GM18505 (cell line): Measurements from ENCODE around the gene CLPSL1.

Experiments
- ATAC-seq: cut with Tn5 transposase; IDR thresholded peaks from one replicate; pipeline ENCODE4 v1.9.1; 2021; ENCODE audit not compliant: unreplicated experiment
- POLR2A ChIP-seq: IDR thresholded peaks from 4 replicates; pipeline ENCODE4 v1.6.1; 2011; ENCODE audit warnings: borderline replicate concordance; ENCODE audit not compliant: insufficient read depth, insufficient read length; ENCODE audit errors: extremely low read depth

The CLPSL1 gene

GRCh38 chr6:35746516-35746915 lies 34.3 kb upstream of the CLPSL1 start:
- TF ChIP-seq POLR2A: no peak
- ATAC-seq: no peak

GRCh38 chr6:35747877-35748276 lies 32.9 kb upstream of the CLPSL1 start:
- no peak for TF ChIP-seq POLR2A
- no peak for ATAC-seq

- no peak for TF ChIP-seq POLR2A
- no peak for ATAC-seq
These were observed 30.3 kb upstream of the CLPSL1 start for GRCh38 chr6:35750557-35750956.

GRCh38 chr6:35751594-35751993 lies 29.2 kb upstream of the CLPSL1 start:
- no peak for ATAC-seq

GRCh38 chr6:35752330-35752729 lies 28.5 kb upstream of the CLPSL1 start:
- no peak for TF ChIP-seq POLR2A
- no peak for ATAC-seq

More at GRCh38 chr6:35751594-35751993, 29.2 kb upstream of the CLPSL1 start:
- TF ChIP-seq POLR2A: no peak

- no peak for ATAC-seq
- no peak for TF ChIP-seq POLR2A
These were observed 26.2 kb upstream of the CLPSL1 start for GRCh38 chr6:35754452-35755277.

- no peak for ATAC-seq
- TF ChIP-seq POLR2A: no peak
These were observed 25.4 kb upstream of the CLPSL1 start for GRCh38 chr6:35755278-35755924.

GRCh38 chr6:35757456-35758123 lies 23.2 kb upstream of the CLPSL1 start:
- no peak for TF ChIP-seq POLR2A
- ATAC-seq: no peak

- TF ChIP-seq POLR2A: no peak
- no peak for ATAC-seq
These were observed 21.4 kb upstream of the CLPSL1 start for GRCh38 chr6:35759426-35759825.

GRCh38 chr6:35765739-35766138 lies 15.1 kb upstream of the CLPSL1 start:
- ATAC-seq: no peak
- TF ChIP-seq POLR2A: no peak

GRCh38 chr6:35769211-35769610 lies 11.6 kb upstream of the CLPSL1 start:
- no peak for TF ChIP-seq POLR2A
- ATAC-seq: no peak

- ATAC-seq: no peak
- TF ChIP-seq POLR2A: no peak
These were observed 9.5 kb upstream of the CLPSL1 start for GRCh38 chr6:35771343-35771627.

GRCh38 chr6:35774116-35774794 lies 6.6 kb upstream of the CLPSL1 start:
- no peak for TF ChIP-seq POLR2A
- ATAC-seq: no peak
